ENCODE results near the gene IFNA10.
"Not testable (repeated sequence)": the region's sequence is repeated elsewhere in the genome, so short reads cannot be mapped to it uniquely, and the experiment has no call there.

The IFNA10 gene

GRCh38 chr9:21194867-21195776, 11.8 kb downstream of the IFNA10 start:
- peak in 1 of 2 experiments; percentile 68 for DNase-seq (ENCODE audit: low read depth in 1 of 2, low spot score in 1 of 2)
- peak; percentile 6 for TF ChIP-seq CTCF (IDR thresholded peaks at IDR 0.05; ENCODE audit: insufficient read depth, low read length)
- H3K27me3 ChIP-seq (ENCODE audit: insufficient read depth, poor library complexity, severe bottlenecking); H3K27ac ChIP-seq (replicated peaks); H3K4me3 ChIP-seq (replicated peaks; ENCODE audit: insufficient read depth, low read length): not testable (repeated sequence)

GRCh38 chr9:21187487-21187886, 19.5 kb downstream of the IFNA10 start, which contains the start of gene IFNA4:
Gene IFNA4 (minus strand): TSS chr9:21187587. CDS start chr9:21187531, 56 bp downstream.
- not testable (repeated sequence) for H3K4me3 ChIP-seq (replicated peaks; ENCODE audit: insufficient read depth, low read length); H3K27me3 ChIP-seq (ENCODE audit: insufficient read depth, poor library complexity, severe bottlenecking); DNase-seq (ENCODE audit: low read depth in 1 of 2, low spot score in 1 of 2); H3K27ac ChIP-seq (replicated peaks)

GRCh38 chr9:21182810-21183736, 23.9 kb downstream of the IFNA10 start:
- peak in 1 of 2 experiments; percentile 63 for DNase-seq (ENCODE audit: low read depth in 1 of 2, low spot score in 1 of 2)
- not testable (repeated sequence) for H3K27me3 ChIP-seq (ENCODE audit: insufficient read depth, poor library complexity, severe bottlenecking)

GRCh38 chr9:21174671-21175070, 32.3 kb downstream of the IFNA10 start:
- TF ChIP-seq SPI1 (IDR thresholded peaks at IDR 0.05; ENCODE audit: borderline replicate concordance, low read depth) = no peak
- no peak for TF ChIP-seq GABPA (IDR thresholded peaks at IDR 0.05; ENCODE audit: low read depth)
- TF ChIP-seq POLR2AphosphoS5 (IDR thresholded peaks at IDR 0.05; ENCODE audit: low read depth) = no peak
- no peak for TF ChIP-seq CTCF (IDR thresholded peaks at IDR 0.05; ENCODE audit: insufficient read depth, low read length)
- TF ChIP-seq, protein P1, sequence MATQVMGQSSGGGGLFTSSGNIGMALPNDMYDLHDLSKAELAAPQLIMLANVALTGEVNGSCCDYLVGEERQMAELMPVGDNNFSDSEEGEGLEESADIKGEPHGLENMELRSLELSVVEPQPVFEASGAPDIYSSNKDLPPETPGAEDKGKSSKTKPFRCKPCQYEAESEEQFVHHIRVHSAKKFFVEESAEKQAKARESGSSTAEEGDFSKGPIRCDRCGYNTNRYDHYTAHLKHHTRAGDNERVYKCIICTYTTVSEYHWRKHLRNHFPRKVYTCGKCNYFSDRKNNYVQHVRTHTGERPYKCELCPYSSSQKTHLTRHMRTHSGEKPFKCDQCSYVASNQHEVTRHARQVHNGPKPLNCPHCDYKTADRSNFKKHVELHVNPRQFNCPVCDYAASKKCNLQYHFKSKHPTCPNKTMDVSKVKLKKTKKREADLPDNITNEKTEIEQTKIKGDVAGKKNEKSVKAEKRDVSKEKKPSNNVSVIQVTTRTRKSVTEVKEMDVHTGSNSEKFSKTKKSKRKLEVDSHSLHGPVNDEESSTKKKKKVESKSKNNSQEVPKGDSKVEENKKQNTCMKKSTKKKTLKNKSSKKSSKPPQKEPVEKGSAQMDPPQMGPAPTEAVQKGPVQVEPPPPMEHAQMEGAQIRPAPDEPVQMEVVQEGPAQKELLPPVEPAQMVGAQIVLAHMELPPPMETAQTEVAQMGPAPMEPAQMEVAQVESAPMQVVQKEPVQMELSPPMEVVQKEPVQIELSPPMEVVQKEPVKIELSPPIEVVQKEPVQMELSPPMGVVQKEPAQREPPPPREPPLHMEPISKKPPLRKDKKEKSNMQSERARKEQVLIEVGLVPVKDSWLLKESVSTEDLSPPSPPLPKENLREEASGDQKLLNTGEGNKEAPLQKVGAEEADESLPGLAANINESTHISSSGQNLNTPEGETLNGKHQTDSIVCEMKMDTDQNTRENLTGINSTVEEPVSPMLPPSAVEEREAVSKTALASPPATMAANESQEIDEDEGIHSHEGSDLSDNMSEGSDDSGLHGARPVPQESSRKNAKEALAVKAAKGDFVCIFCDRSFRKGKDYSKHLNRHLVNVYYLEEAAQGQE (IDR thresholded peaks at IDR 0.05; ENCODE audit: insufficient replicate concordance, low read depth) = no peak

More at GRCh38 chr9:21182810-21183736, 23.9 kb downstream of the IFNA10 start:
- peak; percentile 10 for TF ChIP-seq CTCF (IDR thresholded peaks at IDR 0.05; ENCODE audit: insufficient read depth, low read length)
- H3K4me3 ChIP-seq (replicated peaks; ENCODE audit: insufficient read depth, low read length); H3K27ac ChIP-seq (replicated peaks): not testable (repeated sequence)

More at GRCh38 chr9:21174671-21175070, 32.3 kb downstream of the IFNA10 start:
- Histone ChIP-seq H3K27me3 (ENCODE audit: insufficient read depth, poor library complexity, severe bottlenecking) (no peaks in the 10 kb centered on the region), H3K4me3 (replicated peaks; ENCODE audit: insufficient read depth, low read length) (no peak overlapping the region), H3K27ac (replicated peaks) (no peak overlapping the region)
- DNase-seq (ENCODE audit: low read depth in 1 of 2, low spot score in 1 of 2) = no peak

All from HL-60 (cell line).